Testis (tissue), 3 donors: ENCODE measurements around the gene SLC9A8. TPM values are rescaled to one million over a fixed set of nuclear protein-coding genes. Genes with fewer than 3 reads are reported as not detected.

Experiments used
- DNase-seq: peaks from one replicate; pipeline ENCODE4 v3.0.0-alpha.2; 2019
- H3K27ac ChIP-seq, 2 donors: fragments of 200-600 bp; sonication (generic); one replicate each; pipeline ENCODE4 v1.5.1; 2019
- H3K27me3 ChIP-seq: fragments of 200-600 bp; sonication (generic); one replicate; pipeline ENCODE4 v1.5.1; 2019
- H3K36me3 ChIP-seq: fragments of 200-600 bp; sonication (generic); one replicate; pipeline ENCODE4 v1.5.1; 2017; ENCODE audit warnings: low read depth; ENCODE audit errors: missing control alignments
- H3K4me1 ChIP-seq: fragments of 200-600 bp; sonication (generic); one replicate; pipeline ENCODE4 v1.5.1; 2019
- H3K4me3 ChIP-seq, 2 donors: fragments of 200-600 bp; sonication (generic); one replicate each; pipeline ENCODE4 v1.5.1; 2017 to 2019
- H3K9me3 ChIP-seq: fragments of 200-600 bp; sonication (generic); one replicate; pipeline ENCODE4 v1.5.1; 2017
- POLR2A ChIP-seq: fragments of 450-650 bp; IDR thresholded peaks from one replicate; pipeline ENCODE4 v1.6.1; 2017; ENCODE audit warnings: antibody characterized with exemption, mild to moderate bottlenecking, moderate library complexity
- WGBS, 2 donors: methylation state at CpG; one replicate each; pipeline ENCODE4 v1.1.5; 2018; 5-methylcytosine and 5-hydroxymethylcytosine counted together
- intact Hi-C: fragments of 100-400 bp; cut with DNase I; formaldehyde crosslinking; loops from one replicate; pipeline ENCODE4 v1.15.1; 2023; ENCODE audit warnings: low total_unique reads
- polyA plus RNA-seq: library from polyadenylated mRNA; stranded (reverse); fragments of 350-450 nt; fragmentation: Illumina TruSeq; extraction: RNeasy Lipid Tissue Mini Kit (QIAGEN cat#74804); gene quantifications from one replicate; pipeline ENCODE4 v1.2.3, GENCODE V29; 2014; ENCODE audit warnings: low read depth, low replicate concordance; ENCODE audit not compliant: insufficient read depth
- total RNA-seq, 2 donors: library from RNA; depleted of rRNA; stranded (reverse); fragments of >200 nt; gene quantifications; one replicate each; pipeline ENCODE4 v1.2.3, GENCODE V29; 2016
- TF ChIP-seq, protein P1 (sequence below), 3 experiments: fragments of 450-650 bp in 2 of 3; fragments of 200-600 bp in 1 of 3; sonication (generic) in 1 of 3; IDR thresholded peaks; one replicate each; pipeline ENCODE4 v1.5.1; 2016 to 2019; ENCODE audit warnings: antibody characterized with exemption in 3 of 3, mild to moderate bottlenecking in 2 of 3, moderate library complexity in 1 of 3

SLC9A8 gene
- total and polyA plus RNA-seq, 3 donors from 2014 or later = 21.3 to 33.0 (median 32.7) TPM

DNA sequence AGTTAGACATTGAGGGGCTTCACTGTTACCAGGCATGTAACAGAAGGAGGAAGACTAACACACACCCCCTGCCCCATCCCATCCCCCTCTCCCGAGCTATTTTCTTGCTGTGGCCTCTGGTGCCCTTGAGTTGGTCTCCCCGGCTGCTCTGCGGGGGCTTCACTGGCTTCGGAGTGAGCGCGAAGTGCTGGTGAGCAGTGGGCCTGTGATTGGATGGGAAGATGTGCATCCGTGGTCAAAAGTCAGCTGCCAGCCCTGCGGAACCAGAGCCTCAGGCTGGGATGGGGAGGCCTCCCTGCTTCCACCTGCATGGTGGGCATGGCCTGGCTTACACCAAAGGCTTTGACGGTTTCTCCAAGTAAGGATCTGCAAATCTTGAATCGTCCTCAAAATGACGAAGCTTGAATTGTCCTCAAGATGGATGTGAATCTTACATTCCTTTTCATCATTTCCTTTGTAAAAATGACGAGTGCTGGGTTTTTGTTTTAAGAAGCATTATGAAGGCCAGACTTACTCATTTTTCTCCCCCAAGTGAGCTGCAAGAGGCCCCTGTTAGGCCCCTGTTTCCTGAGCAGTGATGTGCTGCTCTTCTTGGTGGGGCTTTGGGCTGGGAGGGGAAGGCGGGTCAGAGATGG is 79.0 kb downstream of the SLC9A8 start:
- Histone ChIP-seq H3K9me3 (no peaks in the 10 kb centered on the region), H3K27me3 (no peaks in the 10 kb centered on the region), H3K36me3 (no peaks in the 10 kb centered on the region), H3K27ac (no peak overlapping the region), H3K4me1 (peaks cover 63% of the 10 kb centered on the region), H3K4me3 (no peak overlapping the region)
- DNase-seq = no peak
- TF ChIP-seq, protein P1, sequence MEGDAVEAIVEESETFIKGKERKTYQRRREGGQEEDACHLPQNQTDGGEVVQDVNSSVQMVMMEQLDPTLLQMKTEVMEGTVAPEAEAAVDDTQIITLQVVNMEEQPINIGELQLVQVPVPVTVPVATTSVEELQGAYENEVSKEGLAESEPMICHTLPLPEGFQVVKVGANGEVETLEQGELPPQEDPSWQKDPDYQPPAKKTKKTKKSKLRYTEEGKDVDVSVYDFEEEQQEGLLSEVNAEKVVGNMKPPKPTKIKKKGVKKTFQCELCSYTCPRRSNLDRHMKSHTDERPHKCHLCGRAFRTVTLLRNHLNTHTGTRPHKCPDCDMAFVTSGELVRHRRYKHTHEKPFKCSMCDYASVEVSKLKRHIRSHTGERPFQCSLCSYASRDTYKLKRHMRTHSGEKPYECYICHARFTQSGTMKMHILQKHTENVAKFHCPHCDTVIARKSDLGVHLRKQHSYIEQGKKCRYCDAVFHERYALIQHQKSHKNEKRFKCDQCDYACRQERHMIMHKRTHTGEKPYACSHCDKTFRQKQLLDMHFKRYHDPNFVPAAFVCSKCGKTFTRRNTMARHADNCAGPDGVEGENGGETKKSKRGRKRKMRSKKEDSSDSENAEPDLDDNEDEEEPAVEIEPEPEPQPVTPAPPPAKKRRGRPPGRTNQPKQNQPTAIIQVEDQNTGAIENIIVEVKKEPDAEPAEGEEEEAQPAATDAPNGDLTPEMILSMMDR (IDR thresholded peaks at IDR 0.05) = no peak
- intact Hi-C loops = no loop called here
- WGBS, 2 donors = 81 to 88% methylated on average over 11 to 13 of the region's 13 CpGs

- H3K9me3 ChIP-seq = no peaks in the 10 kb centered on the region
- 81 to 92% methylated on average over 5 to 9 of the region's 9 CpGs for WGBS, 2 donors
- peaks cover 56% of the 10 kb centered on the region for H3K4me1 ChIP-seq
- H3K27ac ChIP-seq = peak overlapping the region; percentile 7 to 77
- H3K36me3 ChIP-seq = no peaks in the 10 kb centered on the region
- no peak overlapping the region for H3K4me3 ChIP-seq
- TF ChIP-seq POLR2A = no peak
- TF ChIP-seq, protein P1 (IDR thresholded peaks at IDR 0.05) = no peak
- DNase-seq = no peak
- H3K27me3 ChIP-seq = no peaks in the 10 kb centered on the region
- intact Hi-C loops = no loop called here
These were observed 79.6 kb downstream of the SLC9A8 start for GRCh38 chr20:49892260-49892659.

DNA sequence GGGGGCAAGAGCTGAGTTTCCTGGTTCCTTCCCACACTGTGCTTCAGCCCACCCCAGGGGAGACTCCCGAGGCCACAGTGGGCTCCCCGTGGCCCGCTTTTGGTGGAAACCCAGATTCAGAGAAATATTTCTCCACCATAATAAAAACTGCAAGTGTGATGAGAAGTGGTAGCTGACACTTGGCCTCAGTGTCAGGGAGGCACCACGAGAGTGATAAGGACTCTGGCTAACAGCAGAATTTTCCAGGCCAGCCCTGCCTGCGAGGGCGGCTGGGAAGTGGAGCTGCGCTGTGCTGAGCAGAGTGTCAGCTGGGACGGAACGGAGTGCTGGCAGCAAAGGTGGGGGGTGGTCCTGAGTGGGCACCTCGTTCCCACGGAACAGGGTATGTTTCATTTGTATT is 80.2 kb downstream of the SLC9A8 start:
- no peak for TF ChIP-seq POLR2A
- TF ChIP-seq, protein P1 (IDR thresholded peaks at IDR 0.05) = no peak
- intact Hi-C loops = no loop called here
- H3K4me3 ChIP-seq = no peak overlapping the region
- DNase-seq = peak; percentile 83
- no peaks in the 10 kb centered on the region for H3K9me3 ChIP-seq
- H3K4me1 ChIP-seq = peaks cover 50% of the 10 kb centered on the region
- H3K36me3 ChIP-seq = no peaks in the 10 kb centered on the region
- no peaks in the 10 kb centered on the region for H3K27me3 ChIP-seq
- H3K27ac ChIP-seq = peak overlapping the region; percentile 7 to 77
- 26 to 37% methylated on average over 11 of the region's 11 CpGs for WGBS, 2 donors

DNA sequence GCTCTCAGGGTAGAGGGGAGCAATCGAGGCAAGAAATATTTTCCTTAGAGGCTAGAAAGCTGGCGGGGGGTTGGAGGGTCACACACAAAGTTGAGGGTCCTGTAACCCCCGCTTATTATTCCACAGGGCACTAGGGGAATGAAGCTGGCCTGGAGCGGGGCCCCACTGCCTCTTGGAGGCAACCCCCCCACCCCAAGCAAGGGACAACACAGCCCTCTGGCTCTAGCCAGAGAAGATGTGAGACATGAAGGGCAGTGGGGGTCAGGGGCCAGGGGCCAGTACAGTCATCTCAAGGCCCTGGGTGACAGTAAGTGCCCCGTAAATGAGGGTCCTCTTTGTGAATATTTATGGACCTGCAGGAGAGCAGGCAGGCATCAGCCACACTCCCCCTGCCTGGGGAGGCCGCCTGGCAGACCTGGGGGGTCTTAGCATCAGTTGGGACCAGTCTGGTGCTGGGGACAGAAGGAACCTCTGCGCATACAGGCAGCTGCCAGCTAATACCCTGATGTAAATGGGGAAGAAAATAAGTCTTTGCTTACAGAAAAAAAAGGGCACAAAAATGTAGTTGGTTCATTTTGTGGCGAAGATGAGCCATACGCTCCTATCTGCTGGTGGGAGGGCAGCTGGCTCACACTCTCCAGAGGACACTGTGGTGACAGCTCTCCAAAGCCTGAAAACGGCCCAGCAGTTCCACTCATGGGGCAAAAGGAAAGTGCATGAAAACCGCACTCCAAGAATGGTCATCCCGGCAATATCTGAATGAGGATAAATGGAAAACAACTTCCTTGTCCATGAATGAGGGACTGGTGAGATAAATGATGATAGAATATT is 80.8 kb downstream of the SLC9A8 start:
- Histone ChIP-seq H3K4me3 (no peak overlapping the region), H3K36me3 (no peaks in the 10 kb centered on the region), H3K4me1 (peaks cover 44% of the 10 kb centered on the region), H3K27ac (peak overlapping the region; percentile 32 to 77), H3K9me3 (no peaks in the 10 kb centered on the region), H3K27me3 (no peaks in the 10 kb centered on the region)
- intact Hi-C loops = no loop called here
- DNase-seq = no peak
- 56 to 57% methylated on average over 12 of the region's 12 CpGs for WGBS, 2 donors
- no peak for TF ChIP-seq POLR2A
- TF ChIP-seq, protein P1 (IDR thresholded peaks at IDR 0.05) = no peak
